ENCODE data around the gene JCHAIN. TPM values are rescaled to one million over a fixed set of nuclear protein-coding genes. Genes with fewer than 3 reads are reported as not detected.

The JCHAIN gene
- total and polyA plus RNA-seq, 2 of the 8 experiments (the other 6 are each of a cell fraction or from before 2014, with no cell fraction given): not detected

DNA sequence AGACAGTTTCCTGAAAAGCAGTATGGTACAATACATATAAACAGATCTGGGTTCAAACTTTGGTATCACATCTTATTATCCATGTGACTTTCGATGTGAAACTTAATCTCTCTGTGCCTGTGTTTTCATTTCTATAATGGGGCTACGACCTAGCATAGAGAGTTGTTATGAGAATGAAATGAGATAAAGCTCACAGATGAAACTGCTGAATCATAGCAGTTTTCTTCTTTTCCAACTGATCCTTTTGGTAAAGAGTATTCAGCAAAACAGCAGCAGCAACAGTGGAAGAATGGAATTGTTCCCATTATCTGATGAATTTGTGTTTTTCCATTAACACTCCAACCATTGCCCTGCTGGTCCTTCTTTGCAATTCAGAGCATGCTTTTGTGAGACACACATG lies 58.0 kb downstream of the JCHAIN start:
- no peak overlapping the region for H3K56ac ChIP-seq (replicated peaks; ENCODE audit: insufficient read length, low read depth, low read length)
- CTCF ChIA-PET (ENCODE audit: partially characterized antibody): no interaction called here

More for the DNA sequence above, 58.0 kb downstream of the JCHAIN start:
- H3K4me1 ChIP-seq (replicated peaks in 1 of 4; ENCODE audit: control insufficient read depth in 3 of 4, insufficient read depth in 4 of 4, low read length in 3 of 4): no peaks in the 10 kb centered on the region
- no peak overlapping the region for H2BK20ac ChIP-seq (ENCODE audit: low read length)
- FAIRE-seq (no peak), DNase-seq (ENCODE audit: low read depth in 1 of 2, low spot score in 2 of 2) (no peak)
- 0 out of 2 replicates have a peak overlapping the region, but pooled peaks have one; percentile 13 for H2AFZ ChIP-seq (ENCODE audit: low read length)
- H2BK5ac ChIP-seq (ENCODE audit: low read depth, low read length): no peak overlapping the region
- TF ChIP-seq TCF12 (IDR thresholded peaks at IDR 0.05; ENCODE audit: low read depth, low read length) (no peak), NANOG (IDR thresholded peaks at IDR 0.05; ENCODE audit: insufficient read depth, low read depth, low read length, poor library complexity, severe bottlenecking) (no peak), HDAC6 (IDR thresholded peaks at IDR 0.05; ENCODE audit: low read depth, low read length) (no peak), RXRA (IDR thresholded peaks at IDR 0.05; ENCODE audit: insufficient read depth, low read depth, low read length) (no peak), ZNF274 (IDR thresholded peaks at IDR 0.05; ENCODE audit: borderline replicate concordance, extremely low read depth, low read length) (no peak), TBP (IDR thresholded peaks at IDR 0.05; ENCODE audit: low read depth, low read length) (no peak)
- TF ChIP-seq, protein P1, sequence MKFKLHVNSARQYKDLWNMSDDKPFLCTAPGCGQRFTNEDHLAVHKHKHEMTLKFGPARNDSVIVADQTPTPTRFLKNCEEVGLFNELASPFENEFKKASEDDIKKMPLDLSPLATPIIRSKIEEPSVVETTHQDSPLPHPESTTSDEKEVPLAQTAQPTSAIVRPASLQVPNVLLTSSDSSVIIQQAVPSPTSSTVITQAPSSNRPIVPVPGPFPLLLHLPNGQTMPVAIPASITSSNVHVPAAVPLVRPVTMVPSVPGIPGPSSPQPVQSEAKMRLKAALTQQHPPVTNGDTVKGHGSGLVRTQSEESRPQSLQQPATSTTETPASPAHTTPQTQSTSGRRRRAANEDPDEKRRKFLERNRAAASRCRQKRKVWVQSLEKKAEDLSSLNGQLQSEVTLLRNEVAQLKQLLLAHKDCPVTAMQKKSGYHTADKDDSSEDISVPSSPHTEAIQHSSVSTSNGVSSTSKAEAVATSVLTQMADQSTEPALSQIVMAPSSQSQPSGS (IDR thresholded peaks at IDR 0.05; ENCODE audit: low read length): no peak
- H4K5ac ChIP-seq (ENCODE audit: insufficient read length, low read depth, low read length): no peak overlapping the region
- no peaks in the 10 kb centered on the region for H3K79me1 ChIP-seq (ENCODE audit: low read depth, low read length)
- no peak overlapping the region for H3K9ac ChIP-seq (replicated peaks in 1 of 4; ENCODE audit: extremely low read depth in 1 of 4, low read depth in 3 of 4, low read length in 3 of 4)
- WGBS, 2 experiments (ENCODE audit: extremely low coverage in 1 of 2, insufficient coverage in 1 of 2, insufficient read length in 1 of 2, insufficient replicate concordance in 2 of 2, low coverage in 1 of 2, low lambda C conversion rate in 2 of 2, missing lambda C conversion rate in 1 of 2): 76% methylated on average over 2 of the region's 2 CpGs; no CpG with 5 or more reads in 1 of the 2 experiments
- H3K23ac ChIP-seq (ENCODE audit: insufficient read length): no peak overlapping the region
- H3K36me3 ChIP-seq (ENCODE audit: control insufficient read depth in 2 of 4, insufficient read depth in 4 of 4, low read length in 3 of 4): no peaks in the 10 kb centered on the region
- H3K27ac ChIP-seq (ENCODE audit: low read depth, low read length): no peak overlapping the region
- H2BK12ac ChIP-seq (ENCODE audit: low read depth, low read length): no peak overlapping the region
- H2BK15ac ChIP-seq (ENCODE audit: low read length): no peak overlapping the region
- H3K18ac ChIP-seq (ENCODE audit: extremely low read depth, low read length): no peak overlapping the region
- H3K4me2 ChIP-seq (ENCODE audit: insufficient read depth in 1 of 2, low read depth in 2 of 2, low read length in 2 of 2): peak overlapping the region in 1 of 2 experiments; percentile 33; a peak in 1 of 4 replicates
- no peak overlapping the region for H4K91ac ChIP-seq (replicated peaks; ENCODE audit: insufficient read length, low read length)
- H3K9me3 ChIP-seq (ENCODE audit: insufficient read depth in 2 of 2, low read depth in 1 of 2, low read length in 1 of 2): no peaks in the 10 kb centered on the region
- H3K27me3 ChIP-seq (replicated peaks in 1 of 4; ENCODE audit: control insufficient read depth in 3 of 4, extremely low read depth in 1 of 4, insufficient read depth in 3 of 4, low read length in 3 of 4): no peaks in the 10 kb centered on the region
- no peak overlapping the region for H2BK120ac ChIP-seq (replicated peaks; ENCODE audit: low read depth, low read length)
- no peaks in the 10 kb centered on the region for H4K20me1 ChIP-seq (replicated peaks in 1 of 2; ENCODE audit: control insufficient read depth in 1 of 2, insufficient read depth in 2 of 2, low read length in 2 of 2)
- no peaks in the 10 kb centered on the region; the same call in 1 of the 2 replicates for H3K23me2 ChIP-seq (ENCODE audit: low read depth, low read length)
- H3K4ac ChIP-seq (replicated peaks; ENCODE audit: insufficient read length, low read depth, low read length): no peak overlapping the region
- no peak overlapping the region for H3K4me3 ChIP-seq (ENCODE audit: extremely low read depth in 1 of 4, insufficient read depth in 2 of 4, low read depth in 3 of 4, low read length in 4 of 4)
- POLR2A ChIA-PET (ENCODE audit: partially characterized antibody): no interaction called here
- H3K79me2 ChIP-seq (ENCODE audit: control insufficient read depth in 1 of 2, insufficient read depth in 2 of 2, low read length in 2 of 2): no peaks in the 10 kb centered on the region
- no peak overlapping the region for H2AK5ac ChIP-seq (ENCODE audit: low read depth, low read length)
- no peak overlapping the region for H3K14ac ChIP-seq (ENCODE audit: insufficient read length)
- H4K8ac ChIP-seq (ENCODE audit: extremely low read depth, insufficient read depth, low read length): no peak overlapping the region

All from H1 (cell line).